ENCODE measurements around the gene LRP2. TPM values are rescaled to one million over a fixed set of nuclear protein-coding genes. Genes with fewer than 3 reads are reported as not detected.

LRP2 gene
- total and polyA plus RNA-seq, 5 donors = 0.16 to 0.66 (median 0.33) TPM

DNA sequence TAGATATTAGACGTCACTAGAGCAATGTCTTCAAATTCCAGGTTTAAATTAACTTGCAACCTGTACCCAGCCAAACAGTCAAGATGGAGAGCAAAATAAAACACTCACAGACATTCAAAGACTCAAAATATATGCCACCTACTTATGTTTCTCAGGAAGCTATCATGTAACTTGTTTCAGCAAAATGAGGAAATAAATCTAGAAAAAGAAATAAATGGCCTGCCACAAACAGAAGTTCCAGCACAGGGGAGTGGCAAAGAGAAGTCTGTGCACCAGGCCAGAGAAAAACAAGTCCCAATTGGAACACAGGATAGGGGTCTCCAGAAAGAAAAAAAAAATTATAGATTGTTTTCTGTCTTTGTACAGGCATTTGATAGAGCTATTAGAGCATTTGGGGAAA, 96.7 kb downstream of the LRP2 start:
- no peaks in the 10 kb centered on the region for H3K4me1 ChIP-seq (ENCODE audit: control insufficient read depth, insufficient read depth, low read length)
- intact Hi-C loops (cut with DNase I) = no loop called here
- no peaks in the 10 kb centered on the region for H3K9me3 ChIP-seq (ENCODE audit: control insufficient read depth, low read length)
- ATAC-seq = no peak
- no peaks in the 10 kb centered on the region for H3K27me3 ChIP-seq (ENCODE audit: control insufficient read depth, insufficient read depth)
- WGBS = 75% methylated on average over 1 of the region's 1 CpG
- no peak overlapping the region for H3K4me3 ChIP-seq (ENCODE audit: low read length)
- no peak overlapping the region for H3K27ac ChIP-seq (ENCODE audit: low read length)
- no peak for DNase-seq

DNA sequence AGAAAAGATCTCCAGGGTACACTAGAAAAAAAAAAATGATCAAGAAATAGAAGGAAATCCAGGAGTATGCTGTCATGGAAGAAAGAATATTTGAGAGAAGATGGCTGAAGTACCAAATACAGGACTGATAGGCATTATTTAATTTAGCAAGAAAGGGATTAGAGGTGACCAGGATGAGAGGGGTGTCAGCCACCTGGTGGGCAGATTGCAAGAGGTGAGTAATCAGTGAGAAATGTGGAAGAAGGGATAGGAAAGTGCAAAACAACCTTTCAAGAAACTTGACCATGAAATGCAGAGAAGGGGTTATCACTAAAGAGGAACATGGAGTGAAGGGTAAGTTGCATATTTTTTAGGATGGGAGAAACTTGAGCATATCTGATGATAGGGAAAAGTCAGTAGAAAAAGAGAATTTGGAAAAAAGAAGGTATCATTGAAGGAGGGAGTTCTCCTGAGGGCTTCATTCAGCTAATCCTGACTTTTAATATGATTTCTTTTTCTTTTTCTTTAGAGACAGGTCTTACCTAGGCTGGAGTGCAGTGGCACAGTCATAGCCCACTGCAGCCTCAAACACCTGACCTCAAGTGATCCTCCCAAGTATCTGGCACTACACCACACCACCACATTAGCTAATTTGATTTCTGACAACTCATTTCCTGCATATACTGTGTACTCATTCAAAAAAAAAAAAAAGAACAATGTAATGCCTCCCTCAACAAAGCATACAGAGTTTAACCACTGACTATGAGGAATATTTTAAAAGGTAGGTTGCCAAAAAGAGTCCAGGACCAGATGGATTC, 101.3 kb downstream of the LRP2 start:
- intact Hi-C loops (cut with DNase I) = no loop called here
- Histone ChIP-seq H3K4me3 (ENCODE audit: low read length) (no peak overlapping the region), H3K27ac (ENCODE audit: low read length) (no peak overlapping the region), H3K9me3 (ENCODE audit: control insufficient read depth, low read length) (no peaks in the 10 kb centered on the region), H3K27me3 (ENCODE audit: control insufficient read depth, insufficient read depth) (no peaks in the 10 kb centered on the region), H3K4me1 (ENCODE audit: control insufficient read depth, insufficient read depth, low read length) (no peaks in the 10 kb centered on the region)
- ATAC-seq = no peak
- no peak for DNase-seq

DNA sequence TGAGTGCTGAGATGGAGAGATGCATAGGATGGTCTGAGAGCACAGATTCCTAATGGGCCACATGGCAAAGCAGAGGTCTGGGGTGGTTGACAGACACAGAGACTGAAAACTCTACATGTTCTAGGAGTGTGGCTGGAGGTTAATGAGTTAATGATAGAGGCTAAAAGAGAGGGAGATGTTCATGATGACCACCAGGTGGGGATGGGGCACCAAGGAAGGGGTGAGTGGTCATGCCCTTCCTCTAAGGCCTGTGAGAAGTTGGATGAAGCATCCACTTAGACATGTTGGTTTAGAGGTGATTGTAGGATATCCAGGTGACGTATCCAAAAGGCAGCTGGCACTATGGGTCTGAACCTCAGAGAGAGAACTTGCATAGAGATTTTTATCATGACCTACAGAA, 102.1 kb downstream of the LRP2 start:
- no peak overlapping the region for H3K27ac ChIP-seq (ENCODE audit: low read length)
- WGBS = 75% methylated on average over 1 of the region's 1 CpG
- intact Hi-C loops (cut with DNase I) = no loop called here
- H3K4me1 ChIP-seq (ENCODE audit: control insufficient read depth, insufficient read depth, low read length) = no peaks in the 10 kb centered on the region
- ATAC-seq (no peak), DNase-seq (no peak)
- H3K4me3 ChIP-seq (ENCODE audit: low read length) = no peak overlapping the region
- H3K9me3 ChIP-seq (ENCODE audit: control insufficient read depth, low read length) = no peaks in the 10 kb centered on the region
- no peaks in the 10 kb centered on the region for H3K27me3 ChIP-seq (ENCODE audit: control insufficient read depth, insufficient read depth)

DNA sequence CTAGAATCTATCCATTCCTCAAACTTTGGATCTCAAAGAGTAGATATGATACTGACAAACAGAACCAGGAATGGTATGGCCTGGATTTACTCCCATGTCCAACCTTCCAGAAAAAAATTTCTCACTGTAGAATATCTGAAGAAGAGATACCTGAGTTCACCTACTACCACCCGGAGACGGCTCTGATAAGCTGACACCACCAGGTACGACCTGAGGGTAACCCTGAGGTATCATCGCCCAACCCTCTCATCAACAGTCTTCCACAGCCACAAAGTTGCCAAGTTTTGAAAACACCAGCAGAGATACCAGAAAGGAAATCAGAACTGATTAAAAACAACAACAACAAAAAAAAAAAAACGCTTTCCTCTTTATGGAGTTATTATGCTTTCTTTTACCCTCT, 102.9 kb downstream of the LRP2 start:
- 59% methylated on average over 5 of the region's 5 CpGs for WGBS
- H3K27ac ChIP-seq (ENCODE audit: low read length) = no peak overlapping the region

DNA sequence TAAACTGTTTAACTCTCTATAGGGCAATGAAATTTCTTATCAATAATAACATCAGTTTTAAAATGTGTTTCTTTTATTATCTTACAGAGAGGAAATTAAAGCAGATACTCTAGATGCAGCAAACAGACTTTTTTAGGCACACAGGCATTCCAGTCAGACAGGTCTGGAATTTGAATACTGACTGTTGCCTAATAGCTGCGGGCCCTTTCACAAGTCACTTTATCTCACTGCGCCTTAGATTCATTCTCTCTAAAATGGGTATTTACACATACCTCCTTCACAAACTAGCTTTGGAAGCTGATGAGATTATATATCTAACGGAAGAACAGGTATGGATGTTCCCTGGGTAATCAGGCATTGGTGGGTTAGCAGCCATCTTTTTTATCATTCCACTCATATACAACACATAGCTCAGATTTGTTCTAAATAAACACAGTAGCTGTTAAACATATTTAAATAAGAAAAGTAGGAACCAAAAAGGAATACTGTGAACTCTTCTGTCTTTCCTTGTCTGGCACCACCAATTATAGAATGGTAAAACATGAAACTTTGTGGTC, 104.2 kb downstream of the LRP2 start:
- Histone ChIP-seq H3K9me3 (ENCODE audit: control insufficient read depth, low read length) (no peaks in the 10 kb centered on the region), H3K4me3 (ENCODE audit: low read length) (no peak overlapping the region), H3K27me3 (ENCODE audit: control insufficient read depth, insufficient read depth) (no peaks in the 10 kb centered on the region), H3K27ac (ENCODE audit: low read length) (no peak overlapping the region), H3K4me1 (ENCODE audit: control insufficient read depth, insufficient read depth, low read length) (no peaks in the 10 kb centered on the region)
- no peak for ATAC-seq
- intact Hi-C loops (cut with DNase I) = no loop called here
- WGBS = 66% methylated on average over 3 of the region's 3 CpGs
- no peak for DNase-seq

More for the DNA sequence above, 102.9 kb downstream of the LRP2 start:
- Histone ChIP-seq H3K4me1 (ENCODE audit: control insufficient read depth, insufficient read depth, low read length) (no peaks in the 10 kb centered on the region), H3K4me3 (ENCODE audit: low read length) (no peak overlapping the region), H3K27me3 (ENCODE audit: control insufficient read depth, insufficient read depth) (no peaks in the 10 kb centered on the region), H3K9me3 (ENCODE audit: control insufficient read depth, low read length) (no peaks in the 10 kb centered on the region)
- ATAC-seq = no peak
- no peak for DNase-seq
- intact Hi-C loops (cut with DNase I) = no loop called here

DNA sequence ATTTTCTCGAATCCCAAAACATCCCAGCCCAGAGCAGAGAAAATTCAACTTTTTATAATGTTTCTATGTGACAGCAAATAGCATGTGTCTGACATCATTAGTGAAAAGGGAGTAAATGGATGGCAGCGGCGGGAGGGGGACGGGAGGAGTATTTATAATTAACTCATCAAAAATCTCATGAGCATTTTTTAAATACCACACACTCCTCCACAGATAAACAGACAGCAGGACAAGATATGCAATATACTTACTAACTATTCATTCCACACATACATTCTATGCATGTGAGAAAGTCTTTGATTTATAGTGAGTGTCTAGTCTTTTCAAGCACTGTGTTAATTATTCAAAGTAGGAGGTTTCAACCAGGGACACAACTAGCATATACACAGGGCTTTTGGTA, 107.6 kb downstream of the LRP2 start:
- Histone ChIP-seq H3K4me1 (ENCODE audit: control insufficient read depth, insufficient read depth, low read length) (no peaks in the 10 kb centered on the region), H3K4me3 (ENCODE audit: low read length) (no peak overlapping the region), H3K9me3 (ENCODE audit: control insufficient read depth, low read length) (no peaks in the 10 kb centered on the region), H3K27me3 (ENCODE audit: control insufficient read depth, insufficient read depth) (no peaks in the 10 kb centered on the region), H3K27ac (ENCODE audit: low read length) (no peak overlapping the region)
- DNase-seq (no peak), ATAC-seq (no peak)
- intact Hi-C loops (cut with DNase I) = no loop called here
- WGBS = 32% methylated on average over 4 of the region's 4 CpGs

DNA sequence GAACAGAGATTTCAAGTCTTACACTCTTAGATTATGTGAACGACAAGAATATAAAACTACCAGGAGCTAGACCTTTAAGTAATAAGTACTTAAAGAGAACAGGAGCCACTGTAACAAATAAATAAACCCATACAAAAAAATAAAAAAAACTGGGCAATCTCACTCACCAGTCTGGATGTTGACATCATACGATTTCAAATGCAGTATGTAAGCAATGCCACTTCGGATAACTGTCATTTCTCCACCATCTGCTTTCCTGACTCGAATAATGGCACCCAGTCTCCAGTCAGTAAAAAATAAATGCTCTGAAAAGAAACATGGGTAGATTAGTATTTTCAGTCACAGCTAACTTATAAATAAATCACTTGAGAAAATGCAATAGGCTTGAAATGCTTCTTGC, 115.1 kb downstream of the LRP2 start:
- no peaks in the 10 kb centered on the region for H3K9me3 ChIP-seq (ENCODE audit: control insufficient read depth, low read length)
- DNase-seq = no peak
- WGBS = 81% methylated on average over 4 of the region's 4 CpGs
- H3K27ac ChIP-seq (ENCODE audit: low read length) = no peak overlapping the region
- no peak for ATAC-seq
- H3K27me3 ChIP-seq (ENCODE audit: control insufficient read depth, insufficient read depth) = no peaks in the 10 kb centered on the region
- H3K4me3 ChIP-seq (ENCODE audit: low read length) = no peak overlapping the region
- no peaks in the 10 kb centered on the region for H3K4me1 ChIP-seq (ENCODE audit: control insufficient read depth, insufficient read depth, low read length)
- intact Hi-C loops (cut with DNase I) = no loop called here

DNA sequence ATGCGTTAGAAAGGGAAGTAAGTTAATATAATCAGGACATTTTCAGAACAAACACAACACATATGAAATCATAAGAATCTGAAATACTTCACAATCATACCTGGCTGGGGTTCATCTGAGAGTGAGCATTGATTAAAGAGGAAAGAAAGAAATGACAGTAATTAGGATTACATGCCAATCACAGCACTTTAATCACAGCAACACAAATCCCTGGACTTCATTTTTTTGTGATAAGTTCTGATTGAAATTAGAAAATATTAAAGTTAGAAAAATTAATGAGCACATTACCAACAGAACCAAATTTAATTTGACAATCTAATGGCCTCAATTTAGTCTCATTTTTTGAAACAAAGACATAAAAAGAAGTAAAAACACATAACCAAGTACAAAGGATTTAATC, 121.9 kb downstream of the LRP2 start:
- H3K4me1 ChIP-seq (ENCODE audit: control insufficient read depth, insufficient read depth, low read length) = no peaks in the 10 kb centered on the region
- no peaks in the 10 kb centered on the region for H3K27me3 ChIP-seq (ENCODE audit: control insufficient read depth, insufficient read depth)
- no peak overlapping the region for H3K27ac ChIP-seq (ENCODE audit: low read length)
- intact Hi-C loops (cut with DNase I) = no loop called here
- ATAC-seq (no peak), DNase-seq (no peak)
- 82% methylated on average over 1 of the region's 1 CpG for WGBS
- no peak overlapping the region for H3K4me3 ChIP-seq (ENCODE audit: low read length)
- no peaks in the 10 kb centered on the region for H3K9me3 ChIP-seq (ENCODE audit: control insufficient read depth, low read length)

DNA sequence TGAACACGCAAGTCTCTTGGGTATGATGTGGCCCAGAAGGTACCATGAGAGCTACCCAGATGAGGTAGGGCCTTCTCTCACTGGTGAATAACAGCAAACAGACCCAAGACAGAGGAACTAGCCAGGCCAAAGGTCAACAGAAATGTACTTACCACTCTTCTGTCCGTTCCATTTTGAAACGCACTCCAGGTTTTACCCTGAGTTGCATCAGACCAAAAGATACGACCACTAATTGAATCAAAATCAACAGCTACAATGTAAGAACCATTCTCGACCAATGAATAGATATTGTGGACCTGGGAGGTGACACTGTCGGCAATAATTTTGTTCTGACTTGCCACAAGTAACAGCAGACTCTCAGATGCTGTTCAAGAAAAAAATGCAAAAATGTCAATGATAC, 124.4 kb downstream of the LRP2 start:
- Histone ChIP-seq H3K27me3 (ENCODE audit: control insufficient read depth, insufficient read depth) (no peaks in the 10 kb centered on the region), H3K9me3 (ENCODE audit: control insufficient read depth, low read length) (no peaks in the 10 kb centered on the region), H3K4me3 (ENCODE audit: low read length) (no peak overlapping the region), H3K4me1 (ENCODE audit: control insufficient read depth, insufficient read depth, low read length) (no peaks in the 10 kb centered on the region), H3K27ac (ENCODE audit: low read length) (no peak overlapping the region)
- intact Hi-C loops (cut with DNase I) = no loop called here
- DNase-seq = no peak
- 87% methylated on average over 6 of the region's 6 CpGs for WGBS
- no peak for ATAC-seq

DNA sequence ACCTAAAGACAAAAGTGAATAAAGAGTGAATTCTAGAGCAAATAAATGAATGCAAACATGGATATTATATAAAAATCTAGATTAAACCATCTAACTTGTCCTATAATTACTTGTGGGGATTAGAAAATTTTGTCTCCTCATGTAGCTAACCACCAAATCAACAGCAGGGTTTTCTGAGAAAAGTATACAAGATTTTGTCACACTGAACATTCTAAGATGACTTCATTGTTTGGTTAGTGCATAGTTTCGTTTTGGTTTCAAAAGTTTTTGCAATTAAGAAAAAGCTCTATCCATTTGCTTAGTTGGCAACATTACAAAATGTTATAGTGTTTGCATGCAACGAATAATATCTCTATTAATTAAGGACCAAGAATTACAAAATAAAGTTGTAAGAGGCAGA, 125.0 kb downstream of the LRP2 start:
- WGBS = 54% methylated on average over 2 of the region's 2 CpGs
- Histone ChIP-seq H3K4me3 (ENCODE audit: low read length) (no peak overlapping the region), H3K4me1 (ENCODE audit: control insufficient read depth, insufficient read depth, low read length) (no peaks in the 10 kb centered on the region), H3K27ac (ENCODE audit: low read length) (no peak overlapping the region), H3K9me3 (ENCODE audit: control insufficient read depth, low read length) (no peaks in the 10 kb centered on the region), H3K27me3 (ENCODE audit: control insufficient read depth, insufficient read depth) (no peaks in the 10 kb centered on the region)
- intact Hi-C loops (cut with DNase I) = no loop called here
- ATAC-seq = no peak
- no peak for DNase-seq

DNA sequence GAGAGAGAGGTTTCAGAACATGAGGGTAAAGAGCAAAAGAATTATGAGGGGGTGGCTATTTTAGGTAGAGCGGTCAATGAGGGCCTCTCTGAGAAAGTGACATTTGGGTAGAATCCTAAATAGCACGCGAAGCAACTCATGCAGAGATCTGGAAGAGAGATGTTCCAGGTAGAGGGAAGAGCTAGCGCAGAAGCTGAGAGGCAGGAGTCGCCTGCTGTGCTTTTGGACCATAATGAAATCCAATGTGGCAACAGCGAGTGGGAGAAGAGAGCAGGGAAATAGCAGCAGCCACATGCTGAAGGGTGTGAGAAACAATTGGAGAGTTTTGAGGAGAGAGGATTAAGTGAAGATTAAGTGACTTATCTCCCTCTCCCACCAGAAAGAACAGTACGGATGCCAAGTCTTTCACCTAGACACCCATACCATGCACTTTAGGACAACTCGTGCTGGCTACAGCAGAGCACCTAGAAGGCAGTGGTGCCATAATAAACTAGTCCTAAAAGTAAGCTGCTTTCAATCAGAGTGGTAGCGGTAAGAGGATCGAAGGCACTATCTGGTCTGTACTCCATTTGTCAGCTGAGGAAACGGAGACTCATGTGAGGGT, 129.7 kb downstream of the LRP2 start:
- WGBS = 61% methylated on average over 11 of the region's 11 CpGs
- Histone ChIP-seq H3K27me3 (ENCODE audit: control insufficient read depth, insufficient read depth) (no peaks in the 10 kb centered on the region), H3K4me1 (ENCODE audit: control insufficient read depth, insufficient read depth, low read length) (no peaks in the 10 kb centered on the region), H3K27ac (ENCODE audit: low read length) (no peak overlapping the region), H3K4me3 (ENCODE audit: low read length) (no peak overlapping the region), H3K9me3 (ENCODE audit: control insufficient read depth, low read length) (no peaks in the 10 kb centered on the region)
- DNase-seq (no peak), ATAC-seq (no peak)
- intact Hi-C loops (cut with DNase I) = no loop called here
